GM12872 (cell line): ENCODE results near the gene TPRN.

ENCODE experiments used
- TF ChIP-seq, protein P1 (sequence below): IDR thresholded peaks from 3 replicates; pipeline ENCODE4 v1.5.1; 2011; ENCODE audit warnings: low read depth, mild to moderate bottlenecking, low read length, moderate library complexity; ENCODE audit not compliant: insufficient read depth

The TPRN gene

GRCh38 chr9:137217276-137218211 is 17.0 kb upstream of the TPRN start:
- TF ChIP-seq, protein P1, sequence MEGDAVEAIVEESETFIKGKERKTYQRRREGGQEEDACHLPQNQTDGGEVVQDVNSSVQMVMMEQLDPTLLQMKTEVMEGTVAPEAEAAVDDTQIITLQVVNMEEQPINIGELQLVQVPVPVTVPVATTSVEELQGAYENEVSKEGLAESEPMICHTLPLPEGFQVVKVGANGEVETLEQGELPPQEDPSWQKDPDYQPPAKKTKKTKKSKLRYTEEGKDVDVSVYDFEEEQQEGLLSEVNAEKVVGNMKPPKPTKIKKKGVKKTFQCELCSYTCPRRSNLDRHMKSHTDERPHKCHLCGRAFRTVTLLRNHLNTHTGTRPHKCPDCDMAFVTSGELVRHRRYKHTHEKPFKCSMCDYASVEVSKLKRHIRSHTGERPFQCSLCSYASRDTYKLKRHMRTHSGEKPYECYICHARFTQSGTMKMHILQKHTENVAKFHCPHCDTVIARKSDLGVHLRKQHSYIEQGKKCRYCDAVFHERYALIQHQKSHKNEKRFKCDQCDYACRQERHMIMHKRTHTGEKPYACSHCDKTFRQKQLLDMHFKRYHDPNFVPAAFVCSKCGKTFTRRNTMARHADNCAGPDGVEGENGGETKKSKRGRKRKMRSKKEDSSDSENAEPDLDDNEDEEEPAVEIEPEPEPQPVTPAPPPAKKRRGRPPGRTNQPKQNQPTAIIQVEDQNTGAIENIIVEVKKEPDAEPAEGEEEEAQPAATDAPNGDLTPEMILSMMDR = no peak

DNA sequence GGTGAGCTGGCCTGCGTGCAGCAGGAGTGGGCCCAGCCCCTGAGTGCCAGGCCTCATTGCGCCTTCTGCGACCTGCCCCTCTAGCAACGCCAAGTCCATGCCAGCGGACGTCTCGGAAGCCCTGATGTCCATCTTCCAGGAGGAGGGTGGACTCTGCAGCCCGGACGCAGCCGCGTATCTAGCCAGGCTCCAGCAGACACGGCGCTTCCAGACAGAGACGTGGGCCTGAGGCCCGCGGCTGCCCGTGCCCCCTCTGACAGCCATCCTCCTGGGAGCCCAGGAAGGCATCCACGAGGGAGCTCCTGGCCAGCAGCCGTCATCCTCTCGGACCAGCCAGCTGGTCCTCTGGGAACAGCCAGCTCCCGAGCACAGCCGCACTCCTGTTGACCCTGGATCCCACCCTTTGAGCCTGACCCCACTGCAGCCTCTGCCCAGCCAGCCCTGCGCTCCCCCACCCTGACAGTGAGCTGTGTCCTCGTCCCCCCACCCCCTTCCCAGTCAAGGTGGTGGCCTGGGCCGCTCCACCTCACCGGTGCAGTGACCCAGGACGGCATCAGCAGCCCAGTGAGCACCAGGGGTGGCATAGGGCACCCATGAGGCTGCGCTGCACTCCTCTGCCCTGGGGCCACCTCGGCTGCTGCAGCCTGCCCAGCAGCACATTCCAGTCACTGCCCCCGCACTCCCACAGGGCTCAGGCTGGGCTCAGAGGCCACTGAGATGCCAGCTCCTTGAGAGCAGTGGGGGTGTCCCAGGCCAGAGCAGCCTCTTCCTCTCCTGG is 15.8 kb upstream of the TPRN start:
- TF ChIP-seq, protein P1 = no peak

DNA sequence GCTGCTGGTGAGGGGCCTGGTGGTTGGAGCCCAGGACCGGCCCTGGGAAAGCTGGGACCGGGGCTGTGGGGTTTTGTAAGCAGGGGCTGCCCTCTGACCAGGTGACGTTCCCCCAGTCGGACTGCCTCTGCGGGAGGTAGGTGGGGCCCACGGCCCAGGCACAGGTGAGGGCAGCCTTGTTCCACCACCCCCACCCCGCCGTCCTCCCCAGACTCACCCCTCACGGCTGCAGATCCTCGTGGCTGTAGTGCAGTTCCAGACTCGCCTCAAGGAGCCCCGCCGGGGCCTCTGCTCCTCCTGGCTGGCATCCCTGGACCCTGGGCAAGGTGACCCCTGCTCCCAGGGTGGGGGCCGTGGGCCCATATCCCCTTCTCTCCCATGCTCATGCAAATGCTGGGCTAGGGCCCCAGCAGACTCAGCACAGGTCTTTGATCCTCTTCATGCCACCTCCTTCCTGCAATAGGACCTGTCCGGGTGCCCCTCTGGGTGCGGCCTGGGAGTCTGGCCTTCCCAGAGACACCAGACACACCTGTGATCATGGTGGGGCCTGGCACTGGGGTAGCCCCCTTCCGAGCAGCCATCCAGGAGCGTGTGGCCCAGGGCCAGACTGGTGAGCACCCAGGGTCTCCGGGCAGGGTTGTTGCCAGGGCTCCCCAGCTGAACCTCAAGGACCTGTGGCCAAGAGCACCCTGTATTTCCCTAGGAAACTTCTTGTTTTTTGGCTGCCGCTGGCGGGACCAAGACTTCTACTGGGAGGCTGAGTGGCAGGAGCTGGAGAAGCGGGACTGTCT is 14.8 kb upstream of the TPRN start:
- TF ChIP-seq, protein P1 = no peak

GRCh38 chr9:137214620-137215019 is 14.1 kb upstream of the TPRN start:
- TF ChIP-seq, protein P1 = no peak

GRCh38 chr9:137213160-137214060 is 12.9 kb upstream of the TPRN start:
- TF ChIP-seq, protein P1 = 0 out of 3 replicates have a peak, but pooled peaks have one; percentile 15

DNA sequence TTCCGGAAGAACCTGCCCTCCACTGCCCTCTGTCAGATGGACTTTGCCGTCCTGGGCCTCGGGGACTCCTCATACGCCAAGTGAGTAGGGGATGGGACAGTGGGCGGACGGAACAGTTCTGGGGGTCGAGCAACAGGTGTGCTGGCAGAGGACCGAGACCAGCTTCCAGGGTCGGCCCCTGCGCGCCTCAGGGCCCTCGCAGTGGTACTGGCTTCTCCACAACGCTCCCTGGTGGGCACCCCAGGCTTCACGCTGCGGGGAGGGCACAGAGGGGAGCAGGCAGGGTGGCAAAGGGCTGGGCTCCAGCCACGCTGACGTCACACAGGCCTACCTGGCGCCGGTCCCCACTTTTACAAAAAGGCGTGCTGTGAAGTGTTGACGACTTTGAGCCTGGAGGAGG is 12.0 kb upstream of the TPRN start:
- TF ChIP-seq, protein P1 = no peak
